D721Med (cell line): ENCODE data around the gene CDCA3.

Source experiments
- DNase-seq: peaks from one replicate; pipeline ENCODE4 v3.0.0; 2011; ENCODE audit warnings: low spot score; ENCODE audit not compliant: insufficient read length
- FAIRE-seq: peaks from 2 replicates; lab custom pipeline; 2011; peaks lifted over from hg19 to GRCh38; lab: Jason Lieb, UNC
- TF ChIP-seq, protein P1 (sequence below): IDR thresholded peaks from 2 replicates; pipeline ENCODE4 v1.5.1; 2012; ENCODE audit warnings: mild to moderate bottlenecking, control low read depth; ENCODE audit not compliant: insufficient read depth; ENCODE audit errors: missing control alignments

CDCA3 gene

DNA sequence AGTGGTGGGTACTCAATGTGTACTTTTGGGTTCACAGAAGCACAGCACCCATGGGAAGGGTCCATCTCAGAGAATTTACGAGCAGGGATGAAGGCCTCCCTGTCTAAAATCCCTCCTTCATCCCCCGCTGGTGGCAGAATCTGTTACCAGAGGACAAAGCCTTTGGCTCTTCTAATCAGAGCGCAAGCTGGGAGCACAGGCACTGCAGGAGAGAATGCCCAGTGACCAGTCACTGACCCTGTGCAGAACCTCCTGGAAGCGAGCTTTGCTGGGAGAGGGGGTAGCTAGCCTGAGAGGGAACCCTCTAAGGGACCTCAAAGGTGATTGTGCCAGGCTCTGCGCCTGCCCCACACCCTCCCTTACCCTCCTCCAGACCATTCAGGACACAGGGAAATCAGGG lies 30.9 kb downstream of the CDCA3 start:
- no peak for FAIRE-seq
- no peak for DNase-seq
- TF ChIP-seq, protein P1, sequence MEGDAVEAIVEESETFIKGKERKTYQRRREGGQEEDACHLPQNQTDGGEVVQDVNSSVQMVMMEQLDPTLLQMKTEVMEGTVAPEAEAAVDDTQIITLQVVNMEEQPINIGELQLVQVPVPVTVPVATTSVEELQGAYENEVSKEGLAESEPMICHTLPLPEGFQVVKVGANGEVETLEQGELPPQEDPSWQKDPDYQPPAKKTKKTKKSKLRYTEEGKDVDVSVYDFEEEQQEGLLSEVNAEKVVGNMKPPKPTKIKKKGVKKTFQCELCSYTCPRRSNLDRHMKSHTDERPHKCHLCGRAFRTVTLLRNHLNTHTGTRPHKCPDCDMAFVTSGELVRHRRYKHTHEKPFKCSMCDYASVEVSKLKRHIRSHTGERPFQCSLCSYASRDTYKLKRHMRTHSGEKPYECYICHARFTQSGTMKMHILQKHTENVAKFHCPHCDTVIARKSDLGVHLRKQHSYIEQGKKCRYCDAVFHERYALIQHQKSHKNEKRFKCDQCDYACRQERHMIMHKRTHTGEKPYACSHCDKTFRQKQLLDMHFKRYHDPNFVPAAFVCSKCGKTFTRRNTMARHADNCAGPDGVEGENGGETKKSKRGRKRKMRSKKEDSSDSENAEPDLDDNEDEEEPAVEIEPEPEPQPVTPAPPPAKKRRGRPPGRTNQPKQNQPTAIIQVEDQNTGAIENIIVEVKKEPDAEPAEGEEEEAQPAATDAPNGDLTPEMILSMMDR, result no peak

DNA sequence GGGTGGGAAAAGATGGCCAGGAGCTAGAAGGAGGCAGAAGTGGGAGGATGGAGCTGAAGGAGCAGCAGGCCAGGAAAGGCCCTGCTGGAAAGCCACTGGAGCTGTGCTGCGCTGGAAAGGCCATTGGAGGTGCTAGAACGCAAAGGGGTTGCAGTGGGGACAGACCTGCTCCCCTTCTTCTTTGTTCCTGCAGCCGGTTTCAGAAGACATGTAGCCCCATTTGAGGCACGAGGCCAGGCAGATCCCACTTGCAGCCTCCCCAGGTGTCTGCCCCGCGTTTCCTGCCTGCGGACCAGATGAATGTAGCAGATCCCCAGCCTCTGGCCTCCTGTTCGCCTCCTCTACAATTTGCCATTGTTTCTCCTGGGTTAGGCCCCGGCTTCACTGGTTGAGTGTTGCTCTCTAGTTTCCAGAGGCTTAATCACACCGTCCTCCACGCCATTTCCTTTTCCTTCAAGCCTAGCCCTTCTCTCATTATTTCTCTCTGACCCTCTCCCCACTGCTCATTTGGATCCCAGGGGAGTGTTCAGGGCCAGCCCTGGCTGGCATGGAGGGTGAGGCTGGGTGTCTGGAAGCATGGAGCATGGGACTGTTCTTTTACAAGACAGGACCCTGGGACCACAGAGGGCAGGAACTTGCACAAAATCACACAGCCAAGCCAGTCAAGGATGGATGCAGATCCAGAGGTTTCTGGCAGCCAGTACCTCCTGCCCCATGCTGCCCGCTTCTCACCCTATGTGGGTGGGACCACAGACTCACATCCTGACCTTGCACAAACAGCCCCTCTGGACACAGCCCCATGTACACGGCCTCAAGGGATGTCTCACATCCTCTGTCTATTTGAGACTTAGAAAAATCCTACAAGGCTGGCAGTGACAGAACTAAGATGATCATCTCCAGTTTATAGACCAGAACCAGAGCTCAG lies 31.7 kb downstream of the CDCA3 start:
- no peak for FAIRE-seq
- TF ChIP-seq, protein P1, result no peak
- no peak for DNase-seq

DNA sequence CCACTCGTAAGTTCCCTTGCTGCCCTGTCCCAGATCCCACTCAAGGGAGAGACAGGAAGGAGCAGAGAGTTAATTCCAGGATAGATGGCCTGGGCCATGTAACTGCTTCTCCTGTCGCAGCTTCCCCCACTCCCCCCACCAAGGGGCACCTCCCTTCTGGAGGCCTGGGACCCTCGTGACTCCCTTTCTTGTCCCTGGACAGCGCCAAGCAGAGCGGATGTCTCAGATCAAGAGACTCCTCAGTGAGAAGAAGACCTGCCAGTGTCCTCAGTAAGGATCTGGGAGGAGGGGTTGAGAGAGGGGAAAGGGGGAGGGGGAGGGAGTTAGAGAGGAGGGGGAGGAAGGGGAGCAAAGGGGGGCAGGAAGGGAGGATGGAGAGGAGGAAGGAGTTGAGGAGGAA lies 32.4 kb downstream of the CDCA3 start:
- DNase-seq (no peak), FAIRE-seq (no peak)
- TF ChIP-seq, protein P1, result no peak

DNA sequence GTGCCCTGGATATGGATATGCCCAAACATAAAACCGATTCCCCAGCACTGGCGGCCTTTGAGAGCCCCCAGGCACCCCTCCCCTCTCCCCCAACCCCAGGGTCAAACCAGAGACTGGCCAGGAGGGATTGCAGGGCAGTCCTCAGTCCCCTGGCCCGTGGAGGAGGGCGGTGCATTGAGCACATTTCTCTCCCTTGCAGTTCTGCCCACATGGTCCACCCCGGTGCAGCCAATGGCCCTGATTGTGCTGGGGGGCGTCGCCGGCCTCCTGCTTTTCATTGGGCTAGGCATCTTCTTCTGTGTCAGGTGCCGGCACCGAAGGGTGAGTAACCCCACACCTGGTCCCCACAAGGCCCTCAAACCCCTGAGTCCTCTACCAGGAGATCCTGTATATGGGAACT lies 32.9 kb downstream of the CDCA3 start:
- FAIRE-seq (no peak), DNase-seq (no peak)
- TF ChIP-seq, protein P1, result no peak

DNA sequence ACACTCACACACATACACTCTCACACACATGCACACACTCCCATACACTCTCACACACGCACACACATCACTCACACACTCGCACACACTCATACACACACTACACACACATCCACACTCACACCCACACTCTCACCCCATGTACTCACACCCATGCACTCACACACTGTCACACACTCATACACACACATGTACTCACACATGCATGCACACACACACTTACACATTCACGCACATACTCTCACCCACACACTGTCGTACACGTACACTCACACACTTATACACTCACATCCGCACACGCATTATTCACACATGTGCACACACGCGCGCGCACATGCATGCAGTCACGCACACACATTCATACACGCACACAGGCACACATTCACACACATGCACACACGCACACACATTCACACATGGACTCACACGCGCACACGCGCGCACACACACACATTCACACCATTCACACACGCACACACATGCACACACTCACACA lies 33.4 kb downstream of the CDCA3 start:
- DNase-seq, result no peak
- no peak for FAIRE-seq
- TF ChIP-seq, protein P1, result no peak

DNA sequence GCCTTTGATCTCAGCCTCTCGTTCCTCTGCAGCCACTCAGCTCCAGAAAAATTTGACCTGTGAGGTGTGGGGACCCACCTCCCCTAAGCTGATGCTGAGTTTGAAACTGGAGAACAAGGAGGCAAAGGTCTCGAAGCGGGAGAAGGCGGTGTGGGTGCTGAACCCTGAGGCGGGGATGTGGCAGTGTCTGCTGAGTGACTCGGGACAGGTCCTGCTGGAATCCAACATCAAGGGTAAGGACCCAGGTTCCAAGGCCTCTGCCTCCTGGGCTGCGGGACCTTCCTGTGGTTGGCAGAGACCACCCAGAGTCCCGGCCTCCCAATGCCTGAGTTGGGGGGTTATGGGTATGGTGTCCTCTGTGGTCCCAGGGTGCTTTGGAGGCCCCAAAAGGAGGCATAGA lies 34.0 kb downstream of the CDCA3 start:
- FAIRE-seq, result no peak

More for the DNA sequence above, 34.0 kb downstream of the CDCA3 start:
- TF ChIP-seq, protein P1, result no peak
- DNase-seq, result no peak
